H1 (cell line): ENCODE measurements around the gene HSFX4. TPM values are rescaled to one million over a fixed set of nuclear protein-coding genes. Genes with fewer than 3 reads are reported as not detected.
A peak's percentile ranks its signal among the peaks of the same experiment; 100 is the strongest.
"Not testable (repeated sequence)": the region's sequence is repeated elsewhere in the genome, so short reads cannot be mapped to it uniquely, and the experiment has no call there.

ENCODE experiments used
- CTCF ChIA-PET: fragments of 300-600 bp; sonication (Branson Sonifier 250); formaldehyde crosslinking; loops from one replicate; lab custom pipeline; 2021; ENCODE audit not compliant: partially characterized antibody; lab: Charles Lee
- POLR2A ChIA-PET: fragments of 300-600 bp; sonication (Branson Sonifier 250); formaldehyde crosslinking; loops from one replicate; lab custom pipeline; 2021; ENCODE audit warnings: inconsistent platforms; ENCODE audit not compliant: partially characterized antibody; lab: Charles Lee
- DNase-seq, 2 experiments: peaks; one replicate each; pipeline versions ENCODE4 v3.0.0 to v3.0.0-alpha.2; 2010 to 2022; ENCODE audit warnings: low spot score in 2 of 2, low read depth in 1 of 2, mixed read lengths in 1 of 2
- FAIRE-seq: peaks from 2 replicates; lab custom pipeline; 2011; peaks lifted over from hg19 to GRCh38; lab: Jason Lieb, UNC
- H2AFZ ChIP-seq: 2 replicates; pipeline ENCODE4 v1.8.1; 2012; ENCODE audit warnings: low read length, inconsistent platforms
- H2AK5ac ChIP-seq: 2 replicates; pipeline ENCODE4 v1.6.1; 2013; ENCODE audit warnings: low read depth, low read length
- H2BK120ac ChIP-seq: replicated peaks from 2 replicates; pipeline ENCODE3; 2013; ENCODE audit warnings: low read depth, low read length, inconsistent platforms
- H2BK12ac ChIP-seq: 2 replicates; pipeline ENCODE4 v1.6.1; 2013; ENCODE audit warnings: low read depth, low read length
- H2BK15ac ChIP-seq: 2 replicates; pipeline ENCODE4 v1.6.1; 2013; ENCODE audit warnings: low read length
- H2BK20ac ChIP-seq: 2 replicates; pipeline ENCODE4 v1.6.1; 2013; ENCODE audit warnings: low read length
- H2BK5ac ChIP-seq: 2 replicates; pipeline ENCODE4 v1.6.1; 2013; ENCODE audit warnings: low read depth, low read length
- H3K14ac ChIP-seq: 2 replicates; pipeline ENCODE4 v1.6.1; 2013; ENCODE audit warnings: inconsistent platforms; ENCODE audit not compliant: insufficient read length
- H3K18ac ChIP-seq: 2 replicates; pipeline ENCODE4 v1.6.1; 2013; ENCODE audit warnings: low read length; ENCODE audit errors: extremely low read depth
- H3K23ac ChIP-seq: 2 replicates; pipeline ENCODE4 v1.6.1; 2013; ENCODE audit warnings: inconsistent platforms; ENCODE audit not compliant: insufficient read length
- H3K23me2 ChIP-seq: 2 replicates; pipeline ENCODE4 v1.6.1; 2013; ENCODE audit warnings: low read depth, low read length
- H3K27ac ChIP-seq: 2 replicates; pipeline ENCODE4 v1.6.1; 2011; ENCODE audit warnings: low read depth, low read length, inconsistent platforms
- H3K27me3 ChIP-seq, 4 experiments: replicated peaks in 1 of 4; 1 replicate in 1 of 4; 2 replicates in 3 of 4; pipeline versions ENCODE4 v1.6.1 to v1.8.1; 2011 to 2013; ENCODE audit warnings: low read length in 3 of 4, mild to moderate bottlenecking in 3 of 4, inconsistent platforms in 2 of 4, mixed read lengths in 2 of 4, moderate library complexity in 1 of 4; ENCODE audit not compliant: control insufficient read depth in 3 of 4, insufficient read depth in 3 of 4; ENCODE audit errors: extremely low read depth in 1 of 4
- H3K36me3 ChIP-seq, 4 experiments: 2 replicates each; pipeline versions ENCODE4 v1.6.1 to v1.8.1; 2011 to 2013; ENCODE audit warnings: mild to moderate bottlenecking in 4 of 4, low read length in 3 of 4, moderate library complexity in 2 of 4, control low read depth in 1 of 4, inconsistent platforms in 1 of 4; ENCODE audit not compliant: insufficient read depth in 4 of 4, control insufficient read depth in 2 of 4
- H3K4ac ChIP-seq: replicated peaks from 2 replicates; pipeline ENCODE3; 2013; ENCODE audit warnings: low read length, low read depth, mixed read lengths, inconsistent platforms; ENCODE audit not compliant: insufficient read length
- H3K4me1 ChIP-seq, 4 experiments: replicated peaks in 1 of 4; 1 replicate in 1 of 4; 2 replicates in 3 of 4; pipeline versions ENCODE4 v1.6.1 to v1.8.1; 2011 to 2013; ENCODE audit warnings: low read length in 3 of 4, inconsistent platforms in 2 of 4, mixed read lengths in 1 of 4; ENCODE audit not compliant: insufficient read depth in 4 of 4, control insufficient read depth in 3 of 4
- H3K4me2 ChIP-seq, 2 experiments: 2 replicates each; pipeline versions ENCODE4 v1.6.1 to v1.8.1; 2011 to 2013; ENCODE audit warnings: low read depth in 2 of 2, low read length in 2 of 2, control low read depth in 1 of 2, inconsistent platforms in 1 of 2, mild to moderate bottlenecking in 1 of 2; ENCODE audit not compliant: insufficient read depth in 1 of 2
- H3K4me3 ChIP-seq, 4 experiments: fragments of 200-600, 300-600 bp in 1 of 4; sonication (generic), shearing (Covaris generic), sonication (Bioruptor Twin) in 1 of 4; 2 replicates each; pipeline versions ENCODE4 v1.5.1 to v1.8.1; 2011 to 2016; ENCODE audit warnings: low read length in 4 of 4, low read depth in 3 of 4, control low read depth in 2 of 4, inconsistent platforms in 2 of 4, mild to moderate bottlenecking in 2 of 4, mixed read lengths in 1 of 4, moderate library complexity in 1 of 4; ENCODE audit not compliant: insufficient read depth in 2 of 4; ENCODE audit errors: extremely low read depth in 1 of 4
- H3K56ac ChIP-seq: replicated peaks from 2 replicates; pipeline ENCODE3; 2013; ENCODE audit warnings: low read depth, mild to moderate bottlenecking, mixed read lengths, low read length, inconsistent platforms; ENCODE audit not compliant: insufficient read length
- H3K79me1 ChIP-seq: 2 replicates; pipeline ENCODE4 v1.6.1; 2013; ENCODE audit warnings: low read depth, low read length, control low read depth
- H3K79me2 ChIP-seq, 2 experiments: 2 replicates each; pipeline versions ENCODE4 v1.6.1 to v1.8.1; 2012 to 2013; ENCODE audit warnings: low read length in 2 of 2, mild to moderate bottlenecking in 2 of 2, inconsistent platforms in 1 of 2; ENCODE audit not compliant: insufficient read depth in 2 of 2, control insufficient read depth in 1 of 2
- H3K9ac ChIP-seq, 4 experiments: replicated peaks in 1 of 4; 1 replicate in 1 of 4; 2 replicates in 3 of 4; pipeline versions ENCODE4 v1.6.1 to v1.8.1; 2011 to 2013; ENCODE audit warnings: low read depth in 3 of 4, low read length in 3 of 4, control low read depth in 2 of 4, mild to moderate bottlenecking in 2 of 4, moderate library complexity in 2 of 4, inconsistent platforms in 1 of 4; ENCODE audit errors: extremely low read depth in 1 of 4
- H3K9me3 ChIP-seq, 2 experiments: 2 replicates each; pipeline versions ENCODE4 v1.6.1 to v1.8.1; 2012 to 2013; ENCODE audit warnings: mild to moderate bottlenecking in 2 of 2, moderate library complexity in 2 of 2, control low read depth in 1 of 2, inconsistent platforms in 1 of 2, low read depth in 1 of 2, low read length in 1 of 2, mixed read lengths in 1 of 2; ENCODE audit not compliant: insufficient read depth in 2 of 2
- H4K20me1 ChIP-seq, 2 experiments: replicated peaks in 1 of 2; 2 replicates each; pipeline versions ENCODE3 to v1.8.1; 2011 to 2013; ENCODE audit warnings: inconsistent platforms in 2 of 2, low read length in 2 of 2, mild to moderate bottlenecking in 1 of 2; ENCODE audit not compliant: insufficient read depth in 2 of 2, control insufficient read depth in 1 of 2
- H4K5ac ChIP-seq: 2 replicates; pipeline ENCODE4 v1.6.1; 2013; ENCODE audit warnings: low read length, low read depth, mixed read lengths, inconsistent platforms; ENCODE audit not compliant: insufficient read length
- H4K8ac ChIP-seq: 2 replicates; pipeline ENCODE4 v1.8.0; 2013; ENCODE audit warnings: mild to moderate bottlenecking, moderate library complexity, low read length, inconsistent platforms; ENCODE audit not compliant: insufficient read depth; ENCODE audit errors: extremely low read depth
- H4K91ac ChIP-seq: replicated peaks from 2 replicates; pipeline ENCODE3; 2013; ENCODE audit warnings: low read length, mixed read lengths, inconsistent platforms; ENCODE audit not compliant: insufficient read length
- WGBS, 2 experiments: shearing (Covaris generic) in 1 of 2; methylation state at CpG; one replicate each; pipeline versions ENCODE4 v1.1.6 to v1.1.7; 2013 to 2015; ENCODE audit warnings: low lambda C conversion rate in 2 of 2, mixed read lengths in 2 of 2, inconsistent platforms in 1 of 2, low coverage in 1 of 2, missing lambda C conversion rate in 1 of 2; ENCODE audit not compliant: insufficient replicate concordance in 2 of 2, insufficient coverage in 1 of 2, insufficient read length in 1 of 2; ENCODE audit errors: extremely low coverage in 1 of 2, missing lambda C conversion rate in 1 of 2; 5-methylcytosine and 5-hydroxymethylcytosine counted together
- polyA plus RNA-seq, 7 experiments: library from polyadenylated mRNA; depleted of rRNA in 3 of 7; stranded (reverse) in 5 of 7; unstranded in 2 of 7; fragments of >200 nt in 5 of 7; fragments of 200-250 nt in 2 of 7; gene quantifications; 1 replicate in 5 of 7; 2 replicates in 1 of 7; 4 replicates in 1 of 7; pipeline versions ENCODE4 v1.2.1 to v1.2.3, GENCODE V29; 2011 to 2013; ENCODE audit warnings: missing spikeins in 2 of 7, mixed read lengths in 2 of 7
- total RNA-seq: library from RNA; stranded (reverse); fragmentation: NEBNext Ultra II Directional; extraction: Animal tissue kit (Norgen Biotek cat#: 25700); gene quantifications from 2 replicates; pipeline ENCODE4 v1.2.1, GENCODE V29; 2021

Gene HSFX4
- total and polyA plus RNA-seq, 2 of the 8 experiments (the other 6 are each of a cell fraction or from before 2014, with no cell fraction given), result not detected

DNA sequence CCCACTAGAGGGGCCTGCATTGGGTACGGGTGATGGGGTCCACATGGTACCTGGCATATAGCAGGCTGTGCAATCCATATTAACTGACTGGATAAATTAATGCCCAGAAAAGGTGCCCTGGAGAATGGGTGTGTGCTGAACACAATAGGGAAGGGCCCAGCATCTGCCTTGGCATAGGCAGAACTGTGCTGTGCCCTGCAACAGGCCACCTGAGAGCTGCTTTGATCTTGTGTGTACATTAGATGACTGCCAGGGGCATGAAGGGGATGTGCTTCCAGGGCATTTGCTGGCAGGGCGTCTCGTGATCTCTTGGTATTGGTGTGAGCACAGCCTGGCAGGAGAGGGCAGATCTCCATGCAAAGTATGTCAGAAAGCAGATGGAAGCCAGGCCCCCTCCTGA lies 17.6 kb downstream of the HSFX4 start:
- H3K18ac ChIP-seq, H3K56ac ChIP-seq, H3K79me2 ChIP-seq, H2BK20ac ChIP-seq, H3K14ac ChIP-seq, H3K23me2 ChIP-seq, H3K9me3 ChIP-seq, H4K91ac ChIP-seq, H4K5ac ChIP-seq, H3K23ac ChIP-seq, H3K4me3 ChIP-seq, H2AFZ ChIP-seq, H3K4me1 ChIP-seq, POLR2A ChIA-PET, H2AK5ac ChIP-seq, H2BK5ac ChIP-seq, H3K9ac ChIP-seq, H3K4ac ChIP-seq, H2BK12ac ChIP-seq, H4K8ac ChIP-seq, H3K27ac ChIP-seq, H3K4me2 ChIP-seq, DNase-seq, CTCF ChIA-PET, H4K20me1 ChIP-seq, H3K27me3 ChIP-seq, H3K79me1 ChIP-seq, H3K36me3 ChIP-seq, H2BK15ac ChIP-seq, H2BK120ac ChIP-seq: not testable (repeated sequence)
- FAIRE-seq, result peak; percentile 13
- no CpG with 5 or more reads among the region's 3 CpGs for WGBS, 2 experiments
